Measurements from ENCODE around the gene SMPD1. TPM values are rescaled to one million over a fixed set of nuclear protein-coding genes. Genes with fewer than 3 reads are reported as not detected.

Gene SMPD1
- total RNA-seq, 1 donor from 2014 or later: 27.8 TPM

- H3K9me3 Mint-ChIP-seq (ENCODE audit: low read depth): no peaks in the 10 kb centered on the region
- H3K4me3 Mint-ChIP-seq (ENCODE audit: low read depth): no peak overlapping the region
These were observed 20.6 kb downstream of the SMPD1 start for GRCh38 chr11:6410695-6411430.

GRCh38 chr11:6411594-6412031 is 21.3 kb downstream of the SMPD1 start:
- Mint-ChIP-seq H3K4me3 (ENCODE audit: low read depth) (no peak overlapping the region), H3K27ac (no peak overlapping the region), H3K9me3 (ENCODE audit: low read depth) (no peaks in the 10 kb centered on the region), H3K4me1 (ENCODE audit: low read depth) (peaks cover 7% of the 10 kb centered on the region), H3K27me3 (no peaks in the 10 kb centered on the region), H3K36me3 (ENCODE audit: insufficient read depth) (peaks cover 10% of the 10 kb centered on the region)
- no peak for TF ChIP-seq CTCF (IDR thresholded peaks at IDR 0.05; ENCODE audit: unreplicated experiment)
- no peak for DNase-seq (ENCODE audit: low spot score, unreplicated experiment)

More at GRCh38 chr11:6410695-6411430, 20.6 kb downstream of the SMPD1 start:
- Mint-ChIP-seq H3K27ac (no peak overlapping the region), H3K27me3 (no peaks in the 10 kb centered on the region), H3K4me1 (ENCODE audit: low read depth) (peaks cover 7% of the 10 kb centered on the region), H3K36me3 (ENCODE audit: insufficient read depth) (peaks cover 10% of the 10 kb centered on the region)
- DNase-seq (ENCODE audit: low spot score, unreplicated experiment): no peak
- no peak for TF ChIP-seq CTCF (IDR thresholded peaks at IDR 0.05; ENCODE audit: unreplicated experiment)

- no peak for TF ChIP-seq CTCF (IDR thresholded peaks at IDR 0.05; ENCODE audit: unreplicated experiment)
- Mint-ChIP-seq H3K4me1 (ENCODE audit: low read depth) (peaks cover 7% of the 10 kb centered on the region), H3K4me3 (ENCODE audit: low read depth) (no peak overlapping the region), H3K27me3 (no peaks in the 10 kb centered on the region), H3K36me3 (ENCODE audit: insufficient read depth) (peaks cover 5% of the 10 kb centered on the region), H3K27ac (no peak overlapping the region), H3K9me3 (ENCODE audit: low read depth) (no peaks in the 10 kb centered on the region)
- DNase-seq (ENCODE audit: low spot score, unreplicated experiment): no peak
These were observed 23.5 kb downstream of the SMPD1 start for GRCh38 chr11:6413791-6414201.

GRCh38 chr11:6414874-6415328 is 24.6 kb downstream of the SMPD1 start:
- H3K4me1 Mint-ChIP-seq (ENCODE audit: low read depth): peaks cover 9% of the 10 kb centered on the region
- DNase-seq (ENCODE audit: low spot score, unreplicated experiment): no peak
- no peak overlapping the region for H3K4me3 Mint-ChIP-seq (ENCODE audit: low read depth)
- no peak overlapping the region for H3K27ac Mint-ChIP-seq
- peaks cover 3% of the 10 kb centered on the region for H3K36me3 Mint-ChIP-seq (ENCODE audit: insufficient read depth)
- H3K9me3 Mint-ChIP-seq (ENCODE audit: low read depth): no peaks in the 10 kb centered on the region
- no peaks in the 10 kb centered on the region for H3K27me3 Mint-ChIP-seq
- TF ChIP-seq CTCF (IDR thresholded peaks at IDR 0.05; ENCODE audit: unreplicated experiment): no peak

GRCh38 chr11:6415797-6416196 is 25.5 kb downstream of the SMPD1 start:
- TF ChIP-seq CTCF (IDR thresholded peaks at IDR 0.05; ENCODE audit: unreplicated experiment): no peak
- Mint-ChIP-seq H3K4me3 (ENCODE audit: low read depth) (no peak overlapping the region), H3K4me1 (ENCODE audit: low read depth) (peaks cover 9% of the 10 kb centered on the region), H3K9me3 (ENCODE audit: low read depth) (no peaks in the 10 kb centered on the region), H3K27ac (no peak overlapping the region), H3K27me3 (peaks cover 6% of the 10 kb centered on the region), H3K36me3 (ENCODE audit: insufficient read depth) (no peaks in the 10 kb centered on the region)
- DNase-seq (ENCODE audit: low spot score, unreplicated experiment): no peak

Data from progenitor cell of endocrine pancreas (in vitro differentiated cells).